HepG2 (cell line): ENCODE data around the gene CTDSP1. TPM values are rescaled to one million over a fixed set of nuclear protein-coding genes. Genes with fewer than 3 reads are reported as not detected.

Experiments
- ARID2 ChIP-seq: sonication (generic); formaldehyde crosslinking; IDR thresholded peaks from 2 replicates; pipeline ENCODE4 v1.8.1; 2022; ENCODE audit warnings: mild to moderate bottlenecking, missing genetic modification reagents, borderline replicate concordance
- DMAP1 ChIP-seq: IDR thresholded peaks from 2 replicates; pipeline ENCODE4 v1.6.1; 2016
- DRAP1 ChIP-seq: IDR thresholded peaks from 2 replicates; pipeline ENCODE4 v1.6.1; 2016; ENCODE audit warnings: missing genetic modification reagents, missing compliant biosample characterization
- FOXK1 ChIP-seq: sonication (generic); formaldehyde crosslinking; IDR thresholded peaks from 2 replicates; pipeline ENCODE4 v1.4.0; 2020; ENCODE audit warnings: low read depth, missing genetic modification reagents, borderline replicate concordance
- FOXO1 ChIP-seq: sonication (generic); formaldehyde crosslinking; IDR thresholded peaks from 2 replicates; pipeline ENCODE4 v1.4.0; 2020; ENCODE audit warnings: missing genetic modification reagents
- JUN ChIP-seq: sonication (generic); formaldehyde crosslinking; IDR thresholded peaks from 2 replicates; pipeline ENCODE4 v1.4.0; 2020; ENCODE audit warnings: mild to moderate bottlenecking, missing genetic modification reagents
- MBNL3 ChIP-seq: fragments of 250-450 bp; sonication (Bioruptor Pico); conservative IDR thresholded peaks from 2 replicates; pipeline ENCODE4 v1.8.0; 2022; ENCODE audit warnings: mild to moderate bottlenecking, inconsistent platforms
- NAIF1 ChIP-seq: sonication (generic); formaldehyde crosslinking; IDR thresholded peaks from 2 replicates; pipeline ENCODE4 v1.5.0; 2020; ENCODE audit warnings: mild to moderate bottlenecking, missing genetic modification reagents, borderline replicate concordance
- NR2F2 ChIP-seq: IDR thresholded peaks from 2 replicates; pipeline ENCODE4 v1.6.1; 2012; ENCODE audit warnings: low read depth, inconsistent platforms, borderline replicate concordance
- PBX2 ChIP-seq: IDR thresholded peaks from 2 replicates; pipeline ENCODE4 v1.6.1; 2016; ENCODE audit warnings: control low read depth
- PRDM10 ChIP-seq: sonication (generic); formaldehyde crosslinking; IDR thresholded peaks from 2 replicates; pipeline ENCODE4 v1.4.0; 2020; ENCODE audit warnings: low read depth, missing genetic modification reagents
- RFX1 ChIP-seq: fragments of 450-650 bp; IDR thresholded peaks from 2 replicates; pipeline ENCODE4 v1.6.1; 2017
- RXRA ChIP-seq: sonication (generic); formaldehyde crosslinking; IDR thresholded peaks from 2 replicates; pipeline ENCODE4 v1.5.1; 2020; ENCODE audit warnings: missing genetic modification reagents
- SMAD1 ChIP-seq: sonication (generic); formaldehyde crosslinking; IDR thresholded peaks from 2 replicates; pipeline ENCODE4 v1.4.0; 2020; ENCODE audit warnings: missing genetic modification reagents, low read depth, mild to moderate bottlenecking, borderline replicate concordance
- SRY ChIP-seq: sonication (generic); formaldehyde crosslinking; IDR thresholded peaks from 2 replicates; pipeline ENCODE4 v1.8.0; 2022; ENCODE audit warnings: mild to moderate bottlenecking, missing genetic modification reagents
- XBP1 ChIP-seq: sonication (generic); formaldehyde crosslinking; IDR thresholded peaks from 2 replicates; pipeline ENCODE4 v1.5.0; 2020; ENCODE audit warnings: missing genetic modification reagents
- YEATS2 ChIP-seq: sonication (generic); formaldehyde crosslinking; IDR thresholded peaks from 2 replicates; pipeline ENCODE4 v1.4.0; 2020; ENCODE audit warnings: missing genetic modification reagents, borderline replicate concordance
- YEATS4 ChIP-seq: sonication (generic); formaldehyde crosslinking; IDR thresholded peaks from 2 replicates; pipeline ENCODE4 v1.4.0; 2020; ENCODE audit warnings: missing genetic modification reagents, borderline replicate concordance
- ZFP36 ChIP-seq: fragments of 150-350 bp; IDR thresholded peaks from 2 replicates; pipeline ENCODE4 v1.6.1; 2018; ENCODE audit warnings: borderline replicate concordance, low read length, low read depth; ENCODE audit not compliant: partially characterized antibody
- ZKSCAN8 ChIP-seq: IDR thresholded peaks from 2 replicates; pipeline ENCODE4 v1.6.1; 2016; ENCODE audit warnings: borderline replicate concordance, missing genetic modification reagents, missing compliant biosample characterization
- ZNF18 ChIP-seq: sonication (generic); formaldehyde crosslinking; IDR thresholded peaks from 2 replicates; pipeline ENCODE4 v1.8.0; 2022; ENCODE audit warnings: mild to moderate bottlenecking, missing genetic modification reagents; ENCODE audit not compliant: insufficient replicate concordance
- ZNF224 ChIP-seq: sonication (generic); formaldehyde crosslinking; IDR thresholded peaks from 2 replicates; pipeline ENCODE4 v1.5.0; 2020; ENCODE audit warnings: mild to moderate bottlenecking, missing genetic modification reagents
- ZNF484 ChIP-seq: sonication (generic); formaldehyde crosslinking; IDR thresholded peaks from 2 replicates; pipeline ENCODE4 v1.5.1; 2020; ENCODE audit warnings: mild to moderate bottlenecking, low read depth, missing genetic modification reagents, borderline replicate concordance
- ZNF577 ChIP-seq: sonication (generic); formaldehyde crosslinking; IDR thresholded peaks from 2 replicates; pipeline ENCODE4 v1.4.0; 2020; ENCODE audit warnings: mild to moderate bottlenecking, low read depth, missing genetic modification reagents, borderline replicate concordance
- ZNF75D ChIP-seq: sonication (generic); formaldehyde crosslinking; IDR thresholded peaks from 2 replicates; pipeline ENCODE4 v1.8.1; 2023; ENCODE audit warnings: missing genetic modification reagents, mild to moderate bottlenecking, borderline replicate concordance
- polyA plus RNA-seq, 8 experiments: library from polyadenylated mRNA; depleted of rRNA in 3 of 8; stranded (reverse) in 7 of 8; unstranded in 1 of 8; fragments of >200 nt; fragmentation: Illumina TruSeq in 4 of 8; extraction: Trizol in 4 of 8; gene quantifications; 2 replicates each; pipeline versions ENCODE4 v1.2.1 to v1.2.3, GENCODE V29; 2011 to 2016; ENCODE audit warnings: low read depth in 4 of 8, missing spikeins in 1 of 8, mixed read lengths in 1 of 8; ENCODE audit not compliant: insufficient read depth in 1 of 8
- total RNA-seq, 5 experiments: library from RNA; depleted of rRNA; stranded (reverse); fragments of >200 nt; fragmentation: Illumina TruSeq; extraction: Trizol; gene quantifications; 2 replicates each; pipeline ENCODE4 v1.2.3, GENCODE V29; 2016; ENCODE audit warnings: low read depth in 1 of 5

The CTDSP1 gene
- total and polyA plus RNA-seq, 2 of the 13 experiments (the other 11 are each of a cell fraction or from before 2014, with no cell fraction given): 91.0 to 268 TPM

GRCh38 chr2:218397463-218397819 lies 2.2 kb upstream of the CTDSP1 start (continued):
- TF ChIP-seq ZNF18 (CRISPR knock-in tag) (peak; percentile 49), NR2F2 (no peak), JUN (no peak), RXRA (CRISPR knock-in tag) (no peak), FOXO1 (CRISPR knock-in tag) (no peak), SRY (CRISPR knock-in tag) (0 out of 2 replicates have a peak, but pooled peaks have one; percentile 22), ZFP36 (no peak), MBNL3 (CRISPR knock-in tag) (no peak), ZNF484 (CRISPR knock-in tag) (no peak), PBX2 (CRISPR knock-in tag) (no peak), NAIF1 (no peak), RFX1 (no peak), ZKSCAN8 (no peak), YEATS4 (CRISPR knock-in tag) (no peak), XBP1 (no peak), FOXK1 (CRISPR knock-in tag) (no peak), ARID2 (CRISPR knock-in tag) (no peak), SMAD1 (CRISPR knock-in tag) (no peak), ZNF224 (no peak), ZNF577 (CRISPR knock-in tag) (no peak), ZNF75D (CRISPR knock-in tag) (no peak), PRDM10 (no peak), YEATS2 (CRISPR knock-in tag) (no peak), DMAP1 (no peak), DRAP1 (no peak)
